Urinary bladder (tissue), 4 donors: ENCODE measurements around the gene PSTPIP2. TPM values are rescaled to one million over a fixed set of nuclear protein-coding genes. Genes with fewer than 3 reads are reported as not detected.
A peak's percentile ranks its signal among the peaks of the same experiment; 100 is the strongest.

Experiments used
- DNase-seq: peaks from one replicate; pipeline ENCODE4 v3.0.0-alpha.2; 2015; ENCODE audit errors: extremely low spot score
- H3K27ac ChIP-seq: one replicate; pipeline ENCODE4 v1.5.1; 2013; ENCODE audit warnings: low read depth, mild to moderate bottlenecking, moderate library complexity
- H3K36me3 ChIP-seq: one replicate; pipeline ENCODE4 v1.6.1; 2013; ENCODE audit warnings: mild to moderate bottlenecking, moderate library complexity; ENCODE audit not compliant: insufficient read depth
- H3K4me1 ChIP-seq: one replicate; pipeline ENCODE4 v1.6.1; 2013; ENCODE audit warnings: mild to moderate bottlenecking, moderate library complexity; ENCODE audit not compliant: insufficient read depth
- H3K4me3 ChIP-seq: one replicate; pipeline ENCODE4 v1.5.1; 2013; ENCODE audit warnings: low read depth, low read length
- WGBS: extraction: QIAGEN DNeasy Blood & Tissue Kit; methylation state at CpG from one replicate; pipeline ENCODE4 v1.1.7; 2013; 5-methylcytosine and 5-hydroxymethylcytosine counted together
- polyA plus RNA-seq: library from polyadenylated mRNA; stranded (reverse); fragments of 200-250 nt; gene quantifications from one replicate; pipeline ENCODE4 v1.2.3, GENCODE V29; 2013
- total RNA-seq: library from RNA; depleted of rRNA; stranded (reverse); fragments of >200 nt; gene quantifications from one replicate; pipeline ENCODE4 v1.2.3, GENCODE V29; 2014
- donor health status: healthy with polysubstance abuse.
- donor health status: healthy.

PSTPIP2 gene
- total and polyA plus RNA-seq, 2 donors: 4.7 to 7.2 TPM

DNA sequence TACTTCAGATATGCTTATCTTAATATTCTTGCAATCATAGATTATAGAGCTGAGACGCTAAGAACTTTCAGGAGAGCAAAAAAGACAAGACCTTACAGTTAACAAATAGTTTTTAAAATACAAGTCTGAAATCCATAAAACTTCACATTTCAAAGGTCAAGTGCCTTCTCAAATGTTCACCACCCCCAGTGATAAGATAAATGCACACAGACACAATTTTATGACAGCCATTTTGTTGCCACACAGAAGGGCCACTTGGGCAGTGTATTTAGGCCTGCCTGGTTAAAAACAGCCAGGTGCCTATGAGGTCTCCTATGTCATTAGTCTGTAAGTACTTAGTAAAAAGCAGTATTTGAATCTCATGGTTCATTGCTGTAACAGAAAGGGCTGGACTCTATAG lies 8.1 kb upstream of the PSTPIP2 start:
- Histone ChIP-seq H3K36me3 (peaks cover 4% of the 10 kb centered on the region), H3K4me1 (no peaks in the 10 kb centered on the region), H3K27ac (no peak overlapping the region), H3K4me3 (no peak overlapping the region)
- 74% methylated on average over 1 of the region's 1 CpG for WGBS
- DNase-seq: no peak

- no peak overlapping the region for H3K27ac ChIP-seq
- no peaks in the 10 kb centered on the region for H3K4me1 ChIP-seq
- H3K36me3 ChIP-seq: peaks cover 4% of the 10 kb centered on the region
- DNase-seq: no peak
- H3K4me3 ChIP-seq: no peak overlapping the region
Observed at GRCh38 chr18:46079336-46079735, 7.3 kb upstream of the PSTPIP2 start.

DNA sequence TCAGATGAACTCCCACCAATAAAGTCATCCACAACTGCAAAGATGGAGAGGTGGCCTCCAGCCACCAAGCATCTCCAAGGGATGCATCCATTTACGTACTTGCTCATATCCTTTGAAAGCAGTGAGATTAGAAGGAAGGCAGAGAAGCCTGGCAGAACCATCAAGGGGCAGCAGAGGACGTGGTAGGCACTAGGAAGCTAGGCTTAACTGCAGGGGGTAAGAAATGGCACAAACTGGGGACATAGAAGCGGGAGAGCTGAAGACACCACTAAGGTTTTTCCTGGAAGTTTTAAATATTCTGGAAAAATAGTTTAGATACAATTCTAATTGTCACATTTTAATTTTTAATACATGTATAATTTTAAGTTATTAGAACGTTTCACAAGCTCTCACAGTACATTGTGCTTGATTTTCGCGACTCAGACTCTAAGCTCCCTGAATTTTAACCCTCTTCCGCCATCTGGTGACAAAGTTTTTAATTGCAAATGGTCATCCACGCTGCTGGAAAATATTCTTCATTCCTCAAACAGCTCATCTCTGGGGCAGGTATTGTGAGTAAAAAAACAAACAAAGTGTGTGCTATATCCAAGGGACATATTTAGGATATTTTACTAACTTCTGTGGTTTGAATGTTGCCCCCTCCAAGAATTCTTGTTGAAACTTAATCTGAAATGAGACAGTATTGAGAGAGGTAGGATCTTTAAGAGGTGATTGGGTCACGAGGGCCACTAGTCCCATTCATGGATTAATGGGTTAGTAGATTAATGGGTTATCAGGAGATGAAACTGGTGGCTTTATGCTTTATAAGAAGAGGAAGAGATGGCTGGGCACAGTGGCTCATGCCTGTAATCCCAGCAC lies 1.6 kb upstream of the PSTPIP2 start:
- H3K27ac ChIP-seq: no peak overlapping the region
- no peaks in the 10 kb centered on the region for H3K36me3 ChIP-seq
- 32% methylated on average over 9 of the region's 9 CpGs for WGBS
- no peak overlapping the region for H3K4me3 ChIP-seq
- H3K4me1 ChIP-seq: peaks cover 1% of the 10 kb centered on the region
- DNase-seq: peak; percentile 33

- no peaks in the 10 kb centered on the region for H3K36me3 ChIP-seq
- H3K4me1 ChIP-seq: peaks cover 1% of the 10 kb centered on the region
- no peak overlapping the region for H3K27ac ChIP-seq
- DNase-seq: no peak
- H3K4me3 ChIP-seq: no peak overlapping the region
- 84% methylated on average over 3 of the region's 3 CpGs for WGBS
Observed at GRCh38 chr18:46072959-46073358, 899 bp upstream of the PSTPIP2 start.

DNA sequence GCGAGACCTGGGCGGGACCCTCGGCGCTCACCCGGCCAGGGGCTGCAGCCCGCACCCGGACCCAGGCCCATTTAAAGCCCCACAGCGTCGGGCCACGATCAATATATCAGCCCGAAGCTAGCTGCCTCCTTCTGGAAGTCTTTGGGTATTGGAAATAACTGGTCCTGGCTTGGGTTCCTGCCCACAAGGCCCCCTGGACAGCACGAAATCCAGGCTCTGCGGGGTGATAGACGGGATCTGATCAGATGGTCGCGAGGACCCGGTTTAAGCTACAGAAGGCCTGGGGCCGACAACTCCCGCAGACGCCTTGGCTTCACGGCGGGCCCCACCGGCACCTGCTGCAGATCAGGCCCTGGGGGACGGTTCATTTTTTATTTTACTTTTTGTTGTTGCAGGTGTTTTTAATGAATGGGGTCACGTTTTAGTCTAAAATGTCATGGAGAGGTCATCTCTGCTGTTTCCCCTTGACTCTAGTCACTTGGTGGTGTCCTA lies 362 bp upstream of the PSTPIP2 start:
- Histone ChIP-seq H3K4me1 (peaks cover 1% of the 10 kb centered on the region), H3K36me3 (no peaks in the 10 kb centered on the region), H3K4me3 (peak overlapping the region; percentile 77), H3K27ac (no peak overlapping the region)
- no peak for DNase-seq
- WGBS: 22% methylated on average over 25 of the region's 25 CpGs

GRCh38 chr18:46070815-46071652 lies 1.0 kb downstream of the PSTPIP2 start:
- Histone ChIP-seq H3K4me1 (peaks cover 1% of the 10 kb centered on the region), H3K27ac (no peak overlapping the region), H3K36me3 (no peaks in the 10 kb centered on the region), H3K4me3 (peak overlapping the region; percentile 77)
- no peak for DNase-seq
- WGBS: 38% methylated on average over 13 of the region's 13 CpGs

DNA sequence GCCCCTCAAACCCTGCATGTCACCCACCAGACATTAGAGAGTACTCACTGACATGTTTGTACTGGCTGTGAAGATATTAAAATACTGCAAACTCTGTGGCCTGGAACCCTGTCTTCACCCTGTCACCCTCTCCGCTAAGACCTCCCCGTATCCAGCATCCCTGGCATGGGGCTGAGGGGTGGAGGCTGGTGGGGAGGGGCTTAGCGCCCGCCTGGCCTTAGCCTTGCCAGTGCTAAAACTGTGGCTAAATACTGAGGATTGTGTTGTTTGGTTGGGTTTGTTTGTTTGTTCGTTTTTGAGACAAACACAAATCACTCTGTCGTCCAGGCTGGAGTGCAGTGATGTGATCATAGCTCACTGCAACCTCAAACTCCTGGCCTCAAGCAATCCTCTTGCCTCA lies 1.8 kb downstream of the PSTPIP2 start:
- WGBS: 71% methylated on average over 6 of the region's 6 CpGs
- H3K36me3 ChIP-seq: no peaks in the 10 kb centered on the region
- no peak overlapping the region for H3K4me3 ChIP-seq
- peaks cover 1% of the 10 kb centered on the region for H3K4me1 ChIP-seq
- H3K27ac ChIP-seq: no peak overlapping the region
- DNase-seq: no peak

DNA sequence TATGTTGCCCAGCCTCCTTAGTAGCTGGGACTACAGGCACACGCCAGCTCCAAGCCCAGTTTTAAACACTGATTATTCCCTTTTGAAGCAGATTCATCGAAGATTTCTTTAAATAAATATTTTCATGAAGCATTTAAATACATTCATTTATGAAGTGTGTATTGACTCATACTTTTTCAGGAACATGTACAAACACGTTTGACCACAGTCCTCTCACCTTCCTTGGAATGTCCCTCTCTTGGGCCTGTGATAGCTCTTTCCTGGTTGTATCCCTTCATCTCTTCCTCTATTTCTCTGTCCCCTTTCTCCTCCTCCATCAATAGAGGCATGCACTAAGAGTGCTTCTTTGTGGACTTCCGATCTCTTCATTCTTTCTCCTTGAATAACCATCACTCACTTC lies 2.5 kb downstream of the PSTPIP2 start:
- Histone ChIP-seq H3K4me1 (peaks cover 1% of the 10 kb centered on the region), H3K27ac (no peak overlapping the region), H3K4me3 (no peak overlapping the region), H3K36me3 (no peaks in the 10 kb centered on the region)
- DNase-seq: no peak
- 71% methylated on average over 4 of the region's 4 CpGs for WGBS

- peaks cover 1% of the 10 kb centered on the region for H3K4me1 ChIP-seq
- H3K4me3 ChIP-seq: no peak overlapping the region
- no peak for DNase-seq
- no peaks in the 10 kb centered on the region for H3K36me3 ChIP-seq
- 42% methylated on average over 1 of the region's 1 CpG for WGBS
- no peak overlapping the region for H3K27ac ChIP-seq
Observed at GRCh38 chr18:46068763-46069162, 3.3 kb downstream of the PSTPIP2 start.

- Histone ChIP-seq H3K4me3 (no peak overlapping the region), H3K4me1 (peaks cover 1% of the 10 kb centered on the region), H3K36me3 (no peaks in the 10 kb centered on the region), H3K27ac (no peak overlapping the region)
- WGBS: 80% methylated on average over 5 of the region's 5 CpGs
- no peak for DNase-seq
Observed at GRCh38 chr18:46067438-46068007, 4.5 kb downstream of the PSTPIP2 start.

DNA sequence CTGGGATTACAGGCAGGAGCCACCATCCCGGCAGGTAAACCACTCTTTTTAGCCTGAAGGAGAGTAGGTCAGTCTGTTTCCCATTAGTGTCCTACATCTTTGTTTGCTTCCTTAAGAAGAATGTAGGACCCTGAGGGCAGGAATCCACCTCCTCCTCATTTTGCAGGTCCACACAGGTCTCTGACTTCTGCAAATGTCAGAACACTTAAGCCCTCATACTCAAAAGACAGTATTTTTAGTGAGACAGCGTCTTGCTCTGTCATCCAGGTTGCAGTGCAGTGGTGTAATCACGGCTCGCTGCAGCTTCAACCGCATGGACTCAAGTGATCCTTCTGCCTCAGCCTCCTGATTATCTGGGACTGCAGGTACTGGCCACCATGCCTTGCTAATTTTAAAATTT lies 9.3 kb downstream of the PSTPIP2 start:
- 94% methylated on average over 5 of the region's 5 CpGs for WGBS
- no peak overlapping the region for H3K27ac ChIP-seq
- DNase-seq: no peak
- no peak overlapping the region for H3K4me3 ChIP-seq
- no peaks in the 10 kb centered on the region for H3K36me3 ChIP-seq
- no peaks in the 10 kb centered on the region for H3K4me1 ChIP-seq

GRCh38 chr18:46061796-46062195 lies 10.3 kb downstream of the PSTPIP2 start:
- Histone ChIP-seq H3K27ac (no peak overlapping the region), H3K4me3 (no peak overlapping the region), H3K4me1 (no peaks in the 10 kb centered on the region), H3K36me3 (no peaks in the 10 kb centered on the region)
- whole genome bisulfite sequencing: 96% methylated on average over 1 of the region's 1 CpG
- no peak for DNase-seq

- no peak overlapping the region for H3K27ac ChIP-seq
- no peak overlapping the region for H3K4me3 ChIP-seq
- no peaks in the 10 kb centered on the region for H3K36me3 ChIP-seq
- DNase-seq: no peak
- no peaks in the 10 kb centered on the region for H3K4me1 ChIP-seq
- WGBS: 91% methylated on average over 3 of the region's 3 CpGs
Observed at GRCh38 chr18:46061387-46061786, 10.7 kb downstream of the PSTPIP2 start.
